KMS-11 (cell line): ENCODE data around the gene NR1I2.

ENCODE experiments used
- H2AFZ ChIP-seq: fragments of 200-600 bp; sonication (generic); 2 replicates; pipeline ENCODE4 v1.6.1; 2016; ENCODE audit warnings: antibody characterized with exemption, mixed run types, low read depth
- H3K27ac ChIP-seq: fragments of 200-600 bp; sonication (generic); 2 replicates; pipeline ENCODE4 v1.6.1; 2016; ENCODE audit warnings: mild to moderate bottlenecking, mixed run types
- H3K27me3 ChIP-seq: fragments of 200-600 bp; sonication (generic); 2 replicates; pipeline ENCODE4 v1.6.1; 2017; ENCODE audit warnings: mild to moderate bottlenecking, low read depth, mixed run types, moderate library complexity; ENCODE audit not compliant: insufficient read depth
- H3K36me3 ChIP-seq: fragments of 200-600 bp; sonication (generic); 2 replicates; pipeline ENCODE4 v1.6.1; 2017; ENCODE audit warnings: mild to moderate bottlenecking, mixed run types; ENCODE audit not compliant: insufficient read depth
- H3K4me1 ChIP-seq: fragments of 200-600 bp; sonication (generic); 2 replicates; pipeline ENCODE4 v1.6.1; 2016; ENCODE audit warnings: mild to moderate bottlenecking, low read depth, mixed run types; ENCODE audit not compliant: poor library complexity, severe bottlenecking
- H3K4me2 ChIP-seq: fragments of 200-600 bp; sonication (generic); 2 replicates; pipeline ENCODE4 v1.7.0; 2016; ENCODE audit warnings: mild to moderate bottlenecking, mixed run types
- H3K4me3 ChIP-seq: fragments of 200-600 bp; sonication (generic); IDR thresholded peaks from 2 replicates; pipeline ENCODE4 v1.6.1; 2017; ENCODE audit warnings: low read depth, low read length, mixed read lengths; ENCODE audit not compliant: insufficient read depth
- H3K79me2 ChIP-seq: fragments of 200-600 bp; sonication (generic); 2 replicates; pipeline ENCODE4 v1.6.1; 2016; ENCODE audit warnings: low read depth, mixed run types; ENCODE audit not compliant: insufficient read depth
- H3K9ac ChIP-seq: fragments of 200-600 bp; sonication (generic); 2 replicates; pipeline ENCODE4 v1.6.1; 2016; ENCODE audit warnings: mild to moderate bottlenecking, mixed run types
- H4K20me1 ChIP-seq: fragments of 200-600 bp; sonication (generic); 2 replicates; pipeline ENCODE4 v1.6.1; 2016; ENCODE audit warnings: mild to moderate bottlenecking, mixed run types; ENCODE audit not compliant: insufficient read depth
- CTCF ChIP-seq: fragments of 200-600 bp; sonication (generic); conservative IDR thresholded peaks from 2 replicates; pipeline ENCODE4 v1.6.1; 2017; ENCODE audit warnings: low read depth, mild to moderate bottlenecking, antibody characterized with exemption, low read length, moderate library complexity, mixed read lengths

NR1I2 gene

GRCh38 chr3:119779731-119780383 lies 2.0 kb upstream of the NR1I2 start:
- Histone ChIP-seq H3K36me3 (no peaks in the 10 kb centered on the region), H3K27me3 (no peaks in the 10 kb centered on the region), H4K20me1 (no peaks in the 10 kb centered on the region), H3K79me2 (no peaks in the 10 kb centered on the region), H3K9ac (no peak overlapping the region), H3K4me1 (peaks cover 12% of the 10 kb centered on the region), H2AFZ (no peak overlapping the region), H3K4me2 (no peak overlapping the region), H3K27ac (no peak overlapping the region), H3K4me3 (no peak overlapping the region)
- TF ChIP-seq CTCF = no peak

- Histone ChIP-seq H3K27ac (no peak overlapping the region), H3K79me2 (no peaks in the 10 kb centered on the region), H2AFZ (no peak overlapping the region), H3K4me2 (no peak overlapping the region), H3K4me1 (peaks cover 12% of the 10 kb centered on the region), H3K9ac (no peak overlapping the region), H3K4me3 (no peak overlapping the region), H4K20me1 (no peaks in the 10 kb centered on the region), H3K27me3 (no peaks in the 10 kb centered on the region), H3K36me3 (no peaks in the 10 kb centered on the region)
- no peak for TF ChIP-seq CTCF
These were observed 559 bp downstream of the NR1I2 start for GRCh38 chr3:119782460-119782859.

- peaks cover 12% of the 10 kb centered on the region for H3K4me1 ChIP-seq
- no peak overlapping the region for H3K4me2 ChIP-seq
- H3K27ac ChIP-seq = no peak overlapping the region
- H3K36me3 ChIP-seq = no peaks in the 10 kb centered on the region
- H3K79me2 ChIP-seq = no peaks in the 10 kb centered on the region
- H3K4me3 ChIP-seq = no peak overlapping the region
- no peaks in the 10 kb centered on the region for H4K20me1 ChIP-seq
- H3K9ac ChIP-seq = no peak overlapping the region
- H2AFZ ChIP-seq = no peak overlapping the region
- no peak for TF ChIP-seq CTCF
- H3K27me3 ChIP-seq = no peaks in the 10 kb centered on the region
These were observed 1.4 kb downstream of the NR1I2 start for GRCh38 chr3:119783255-119783654.

- H3K4me3 ChIP-seq = no peak overlapping the region
- no peak for TF ChIP-seq CTCF
- no peak overlapping the region for H3K27ac ChIP-seq
- no peaks in the 10 kb centered on the region for H3K36me3 ChIP-seq
- no peaks in the 10 kb centered on the region for H3K27me3 ChIP-seq
- no peak overlapping the region for H3K9ac ChIP-seq
- peaks cover 12% of the 10 kb centered on the region for H3K4me1 ChIP-seq
- H4K20me1 ChIP-seq = no peaks in the 10 kb centered on the region
- no peak overlapping the region for H3K4me2 ChIP-seq
- H3K79me2 ChIP-seq = no peaks in the 10 kb centered on the region
- no peak overlapping the region for H2AFZ ChIP-seq
These were observed 2.0 kb downstream of the NR1I2 start for GRCh38 chr3:119783883-119784282.
